Daoy (cell line): ENCODE measurements around the gene SBK2. TPM values are rescaled to one million over a fixed set of nuclear protein-coding genes. Genes with fewer than 3 reads are reported as not detected.
"Not testable (repeated sequence)": the region's sequence is repeated elsewhere in the genome, so short reads cannot be mapped to it uniquely, and the experiment has no call there.

Experiments used
- DNase-seq: peaks from one replicate; pipeline ENCODE4 v3.0.0-alpha.2; 2015; ENCODE audit warnings: low read depth
- total RNA-seq: library from RNA; depleted of rRNA; stranded (reverse); fragments of >200 nt; shearing (Covaris generic); gene quantifications from 2 replicates; pipeline ENCODE4 v1.2.3, GENCODE V29; 2014; rRNA removed

Gene SBK2
- total RNA-seq, result not detected in 2 replicates

GRCh38 chr19:55536951-55537740 is at the start of gene SBK2:
TSS of gene SBK2 (minus strand) at chr19:55537133. CDS start at chr19:55536294, 839 bp downstream.
- no peak for DNase-seq

GRCh38 chr19:55585658-55586339 is 48.9 kb upstream of the SBK2 start:
- peak; percentile 86 for DNase-seq

- DNase-seq, result no peak
Observed at GRCh38 chr19:55584871-55585270, 47.9 kb upstream of the SBK2 start.

- not testable (repeated sequence) for DNase-seq
Observed at GRCh38 chr19:55583897-55584296, 47.0 kb upstream of the SBK2 start.

GRCh38 chr19:55582284-55582683 is 45.4 kb upstream of the SBK2 start:
- not testable (repeated sequence) for DNase-seq

- no peak for DNase-seq
Observed at GRCh38 chr19:55581823-55582223, 44.9 kb upstream of the SBK2 start.

GRCh38 chr19:55581145-55581822 is 44.4 kb upstream of the SBK2 start:
- peak; percentile 34 for DNase-seq

- DNase-seq, result peak; percentile 93
Observed at GRCh38 chr19:55580628-55581144, 43.8 kb upstream of the SBK2 start, which contains the start of gene ZNF579. TSS of gene ZNF579 (minus strand) at chr19:55580848. CDS start at chr19:55579639, 1,209 bp downstream.

GRCh38 chr19:55579766-55580621 is 43.1 kb upstream of the SBK2 start:
- peak; percentile 30 for DNase-seq

- DNase-seq, result no peak
Observed at GRCh38 chr19:55578761-55579747, 42.1 kb upstream of the SBK2 start.

- DNase-seq, result no peak
Observed at GRCh38 chr19:55578031-55578760, 41.3 kb upstream of the SBK2 start.

GRCh38 chr19:55576746-55577145 is 39.8 kb upstream of the SBK2 start:
- DNase-seq, result no peak

- DNase-seq, result not testable (repeated sequence)
Observed at GRCh38 chr19:55573929-55574328, 37.0 kb upstream of the SBK2 start.

- DNase-seq, result not testable (repeated sequence)
Observed at GRCh38 chr19:55569477-55569876, 32.5 kb upstream of the SBK2 start.

- DNase-seq, result no peak
Observed at GRCh38 chr19:55567708-55568328, 30.9 kb upstream of the SBK2 start.

GRCh38 chr19:55566823-55567222 is 29.9 kb upstream of the SBK2 start:
- DNase-seq, result no peak

- no peak for DNase-seq
Observed at GRCh38 chr19:55563261-55563690, 26.3 kb upstream of the SBK2 start.

GRCh38 chr19:55559684-55560083 is 22.8 kb upstream of the SBK2 start:
- no peak for DNase-seq

GRCh38 chr19:55554741-55555152 is 17.8 kb upstream of the SBK2 start:
- DNase-seq, result no peak
